Neutrophil (primary cell): ENCODE data around the gene RAB14.

Experiments
- H3K27ac ChIP-seq: fragments of 200-600 bp; sonication (generic); 2 replicates; pipeline ENCODE4 v1.5.1; 2016; ENCODE audit warnings: mild to moderate bottlenecking, moderate library complexity
- H3K27me3 ChIP-seq: fragments of 200-600 bp; sonication (generic); 2 replicates; pipeline ENCODE4 v1.6.0; 2016; ENCODE audit warnings: mild to moderate bottlenecking
- H3K36me3 ChIP-seq: fragments of 200-600 bp; sonication (generic); 2 replicates; pipeline ENCODE4 v1.5.1; 2017
- H3K4me1 ChIP-seq, 2 experiments: fragments of 200-600 bp in 1 of 2; sonication (generic) in 1 of 2; 1 replicate in 1 of 2; 2 replicates in 1 of 2; pipeline versions ENCODE4 v1.5.1 to v1.6.1; 2013 to 2016; ENCODE audit warnings: low read depth in 1 of 2, low read length in 1 of 2, mild to moderate bottlenecking in 1 of 2, moderate library complexity in 1 of 2; ENCODE audit not compliant: control insufficient read depth in 1 of 2, insufficient read depth in 1 of 2
- H3K4me3 ChIP-seq, 2 experiments: fragments of 200-600 bp in 1 of 2; sonication (generic) in 1 of 2; 1 replicate in 1 of 2; 2 replicates in 1 of 2; pipeline ENCODE4 v1.5.1; 2013 to 2016; ENCODE audit warnings: low read depth in 1 of 2, low read length in 1 of 2, mild to moderate bottlenecking in 1 of 2, moderate library complexity in 1 of 2
- H3K9me3 ChIP-seq: fragments of 200-600 bp; sonication (generic); 2 replicates; pipeline ENCODE4 v1.5.1; 2016
- TF ChIP-seq, protein P1 (sequence below): fragments of 200-600 bp; sonication (generic); IDR thresholded peaks from 2 replicates; pipeline ENCODE4 v1.5.1; 2016; ENCODE audit warnings: antibody characterized with exemption

RAB14 gene

DNA sequence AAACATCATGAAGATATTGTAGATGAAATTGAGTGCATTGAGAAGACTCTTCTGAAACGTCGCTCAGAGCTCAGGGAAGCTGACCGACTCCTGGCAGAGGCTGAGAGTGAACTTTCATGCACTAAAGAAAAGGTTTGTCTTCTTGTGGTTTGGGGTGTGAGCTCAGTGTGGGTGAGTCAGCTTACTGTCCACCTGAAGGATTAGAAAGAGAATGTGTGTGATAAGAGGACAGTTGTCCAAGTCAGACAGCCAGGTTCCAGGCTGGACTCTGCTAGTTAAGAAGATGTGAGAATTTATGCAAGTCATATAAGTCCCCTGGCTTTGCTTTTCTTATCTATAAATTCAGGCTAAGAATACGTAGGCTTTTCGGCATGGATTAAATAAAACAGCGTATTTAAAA lies 46.9 kb downstream of the RAB14 start:
- Histone ChIP-seq H3K4me1 (peaks cover 9 to 22% of the 10 kb centered on the region in 2 experiments), H3K27ac (no peak overlapping the region), H3K27me3 (no peaks in the 10 kb centered on the region), H3K9me3 (no peaks in the 10 kb centered on the region), H3K36me3 (peaks cover 50% of the 10 kb centered on the region), H3K4me3 (no peak overlapping the region)
- TF ChIP-seq, protein P1, sequence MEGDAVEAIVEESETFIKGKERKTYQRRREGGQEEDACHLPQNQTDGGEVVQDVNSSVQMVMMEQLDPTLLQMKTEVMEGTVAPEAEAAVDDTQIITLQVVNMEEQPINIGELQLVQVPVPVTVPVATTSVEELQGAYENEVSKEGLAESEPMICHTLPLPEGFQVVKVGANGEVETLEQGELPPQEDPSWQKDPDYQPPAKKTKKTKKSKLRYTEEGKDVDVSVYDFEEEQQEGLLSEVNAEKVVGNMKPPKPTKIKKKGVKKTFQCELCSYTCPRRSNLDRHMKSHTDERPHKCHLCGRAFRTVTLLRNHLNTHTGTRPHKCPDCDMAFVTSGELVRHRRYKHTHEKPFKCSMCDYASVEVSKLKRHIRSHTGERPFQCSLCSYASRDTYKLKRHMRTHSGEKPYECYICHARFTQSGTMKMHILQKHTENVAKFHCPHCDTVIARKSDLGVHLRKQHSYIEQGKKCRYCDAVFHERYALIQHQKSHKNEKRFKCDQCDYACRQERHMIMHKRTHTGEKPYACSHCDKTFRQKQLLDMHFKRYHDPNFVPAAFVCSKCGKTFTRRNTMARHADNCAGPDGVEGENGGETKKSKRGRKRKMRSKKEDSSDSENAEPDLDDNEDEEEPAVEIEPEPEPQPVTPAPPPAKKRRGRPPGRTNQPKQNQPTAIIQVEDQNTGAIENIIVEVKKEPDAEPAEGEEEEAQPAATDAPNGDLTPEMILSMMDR, result no peak

DNA sequence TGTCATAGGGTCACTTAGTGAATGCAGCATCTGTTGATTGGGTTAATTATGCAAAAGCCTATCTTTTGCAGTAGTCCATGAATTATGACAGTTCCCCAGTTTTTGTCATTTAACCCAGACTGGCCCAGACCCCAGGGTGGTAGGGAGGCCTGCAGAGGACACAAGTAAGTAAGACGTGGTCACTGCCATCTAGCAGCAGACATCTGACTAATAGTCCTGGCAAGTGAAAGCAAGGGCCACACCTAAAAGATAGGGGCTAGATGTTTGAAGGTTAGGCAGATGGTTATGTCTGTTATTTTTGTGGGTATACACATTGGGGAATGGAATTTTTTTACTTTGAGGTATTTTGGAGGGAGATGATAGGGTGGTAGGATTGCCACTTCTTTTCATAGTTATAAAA lies 48.0 kb downstream of the RAB14 start:
- no peak overlapping the region for H3K27ac ChIP-seq
- no peaks in the 10 kb centered on the region for H3K9me3 ChIP-seq
- H3K36me3 ChIP-seq, result peaks cover 60% of the 10 kb centered on the region
- TF ChIP-seq, protein P1, result no peak
- no peak overlapping the region for H3K4me3 ChIP-seq
- no peaks in the 10 kb centered on the region for H3K27me3 ChIP-seq
- H3K4me1 ChIP-seq, result peaks cover 4 to 16% of the 10 kb centered on the region in 2 experiments

DNA sequence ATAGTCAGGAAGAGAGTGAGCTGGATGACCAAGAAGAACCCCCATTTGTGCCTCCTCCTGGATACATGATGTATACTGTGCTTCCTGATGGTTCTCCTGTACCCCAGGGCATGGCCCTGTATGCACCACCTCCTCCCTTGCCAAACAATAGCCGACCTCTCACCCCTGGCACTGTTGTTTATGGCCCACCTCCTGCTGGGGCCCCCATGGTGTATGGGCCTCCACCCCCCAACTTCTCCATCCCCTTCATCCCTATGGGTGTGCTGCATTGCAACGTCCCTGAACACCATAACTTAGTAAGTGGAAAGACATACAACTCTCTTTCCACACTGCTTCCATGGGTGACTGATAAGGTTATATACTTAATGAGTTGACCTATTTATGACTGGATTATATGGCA lies 51.5 kb downstream of the RAB14 start:
- TF ChIP-seq, protein P1, result no peak
- Histone ChIP-seq H3K27ac (no peak overlapping the region), H3K9me3 (no peaks in the 10 kb centered on the region), H3K36me3 (peaks cover 80% of the 10 kb centered on the region), H3K27me3 (no peaks in the 10 kb centered on the region), H3K4me3 (no peak overlapping the region), H3K4me1 (peaks cover 4 to 16% of the 10 kb centered on the region in 2 experiments)

DNA sequence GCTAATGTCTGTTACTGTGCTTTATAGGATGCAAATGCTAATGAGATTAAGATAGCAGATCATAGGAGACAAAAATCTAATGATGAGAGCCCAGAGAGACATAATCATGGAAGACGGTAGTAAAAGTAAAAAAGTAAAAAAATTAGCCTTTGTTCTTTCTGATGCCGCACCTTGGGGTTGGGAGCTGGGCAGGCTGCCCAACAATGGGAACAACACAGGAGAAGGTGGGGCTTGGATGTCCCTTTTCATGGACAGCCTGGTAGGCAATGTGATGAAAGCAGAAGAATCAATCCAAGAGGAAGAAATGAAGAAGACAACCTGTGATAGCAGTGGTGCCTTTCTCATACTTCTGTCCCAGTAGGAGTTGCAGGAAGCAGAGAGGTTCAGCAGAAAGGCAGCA lies 57.2 kb downstream of the RAB14 start:
- H3K9me3 ChIP-seq, result no peaks in the 10 kb centered on the region
- TF ChIP-seq, protein P1, result no peak
- peaks cover 97% of the 10 kb centered on the region for H3K36me3 ChIP-seq
- no peaks in the 10 kb centered on the region for H3K27me3 ChIP-seq
- H3K4me1 ChIP-seq, result no peaks in the 10 kb centered on the region
- H3K4me3 ChIP-seq, result no peak overlapping the region
- no peak overlapping the region for H3K27ac ChIP-seq

DNA sequence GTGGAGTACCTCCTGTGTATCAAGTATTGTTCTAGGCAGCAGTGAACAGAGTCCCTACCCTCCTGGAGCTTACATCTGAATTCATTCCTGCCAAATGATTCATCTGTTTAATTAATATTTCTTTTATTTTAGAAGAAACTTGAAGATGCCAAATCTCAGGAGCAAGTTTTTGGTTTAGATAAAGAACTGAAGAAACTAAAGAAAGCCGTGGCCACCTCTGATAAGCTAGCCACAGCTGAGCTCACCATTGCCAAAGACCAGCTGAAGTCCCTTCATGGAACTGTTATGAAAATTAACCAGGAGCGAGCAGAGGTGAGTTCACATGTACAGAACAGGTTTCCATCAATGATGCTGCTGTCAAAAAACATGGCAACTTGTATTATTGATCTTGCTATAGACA lies 57.9 kb downstream of the RAB14 start:
- Histone ChIP-seq H3K27ac (no peak overlapping the region), H3K36me3 (peaks cover 98% of the 10 kb centered on the region), H3K4me1 (no peaks in the 10 kb centered on the region), H3K27me3 (no peaks in the 10 kb centered on the region), H3K9me3 (no peaks in the 10 kb centered on the region), H3K4me3 (no peak overlapping the region)
- TF ChIP-seq, protein P1, result no peak

DNA sequence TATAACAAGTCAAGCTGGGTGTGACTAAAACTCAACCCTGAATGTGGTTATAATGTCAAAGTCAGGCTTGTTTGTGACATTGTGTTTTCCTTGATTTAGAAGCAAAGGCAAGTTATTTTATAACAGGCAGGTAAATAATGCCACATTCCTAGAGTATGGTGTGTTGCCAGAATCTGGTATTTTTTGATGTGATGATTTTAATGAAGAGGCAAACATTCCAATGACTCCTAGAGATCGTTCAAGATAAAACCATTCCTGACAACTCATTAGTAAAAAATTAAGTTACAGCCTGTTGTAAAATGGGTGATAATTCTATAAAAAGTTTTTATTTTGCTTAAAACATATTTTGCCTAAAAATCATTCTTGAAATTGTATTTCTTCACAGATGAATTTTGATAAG lies 60.0 kb downstream of the RAB14 start:
- H3K4me3 ChIP-seq, result no peak overlapping the region
- H3K36me3 ChIP-seq, result peaks cover 90% of the 10 kb centered on the region
- H3K4me1 ChIP-seq, result no peaks in the 10 kb centered on the region
- no peaks in the 10 kb centered on the region for H3K9me3 ChIP-seq
- no peak overlapping the region for H3K27ac ChIP-seq
- TF ChIP-seq, protein P1, result no peak
- H3K27me3 ChIP-seq, result no peaks in the 10 kb centered on the region
